Measurements from ENCODE around the gene RIMBP2.

- TF ChIP-seq EZH2 (IDR thresholded peaks at IDR 0.05; ENCODE audit: borderline replicate concordance, low read length): no peak
- no peak for TF ChIP-seq CTCF (IDR thresholded peaks at IDR 0.05; ENCODE audit: low read length)
Observed at GRCh38 chr12:130706885-130707570, 9.1 kb downstream of the RIMBP2 start.
